GM13976 (cell line): ENCODE results near the gene ARHGAP26.
A peak's percentile ranks its signal among the peaks of the same experiment; 100 is the strongest.

Experiments used
- DNase-seq: peaks from one replicate; pipeline ENCODE4 v3.0.0; 2012; ENCODE audit warnings: low spot score
- CTCF ChIP-seq: IDR thresholded peaks from 2 replicates; pipeline ENCODE4 v1.5.1; 2012; ENCODE audit warnings: borderline replicate concordance, mild to moderate bottlenecking; ENCODE audit not compliant: insufficient read depth; ENCODE audit errors: extremely low read depth, missing control alignments, control extremely low read depth
- in situ Hi-C: fragments of 300-500 bp; cut with MboI; formaldehyde crosslinking; loops from one replicate; pipeline ENCODE4 v1.12.0; 2022; ENCODE audit warnings: low sequenced_read_pairs, mixed read lengths, inconsistent platforms; ENCODE audit not compliant: unreplicated experiment

ARHGAP26 gene

GRCh38 chr5:143014017-143014651 is 244.0 kb downstream of the ARHGAP26 start:
- DNase-seq: no peak
- TF ChIP-seq CTCF: peak; percentile 41
- in situ Hi-C loops: loop anchor here (25.0 kb wide), 1 partner anchor 798 kb away; the partner anchor contains the start of gene HMHB1

GRCh38 chr5:143016777-143017516 is 246.8 kb downstream of the ARHGAP26 start:
- DNase-seq: peak; percentile 43
- in situ Hi-C loops: loop anchor here (25.0 kb wide), 1 partner anchor 795 kb away; the partner anchor contains the start of gene HMHB1
- peak; percentile 40 for TF ChIP-seq CTCF

GRCh38 chr5:143017541-143017940 is 247.4 kb downstream of the ARHGAP26 start:
- DNase-seq: no peak
- in situ Hi-C loops: loop anchor here (25.0 kb wide), 1 partner anchor 795 kb away; the partner anchor contains the start of gene HMHB1
- no peak for TF ChIP-seq CTCF

GRCh38 chr5:143017992-143018391 is 247.8 kb downstream of the ARHGAP26 start:
- DNase-seq: no peak
- no peak for TF ChIP-seq CTCF
- in situ Hi-C loops: loop anchor here (25.0 kb wide), 1 partner anchor 794 kb away; the partner anchor contains the start of gene HMHB1

- peak; percentile 40 for DNase-seq
- in situ Hi-C loops: loop anchor here (25.0 kb wide), 1 partner anchor 793 kb away; the partner anchor contains the start of gene HMHB1
- TF ChIP-seq CTCF: no peak
Measured at GRCh38 chr5:143019157-143019556, 249.0 kb downstream of the ARHGAP26 start.

GRCh38 chr5:143019614-143020515 is 249.7 kb downstream of the ARHGAP26 start:
- no peak for TF ChIP-seq CTCF
- DNase-seq: peak; percentile 72
- in situ Hi-C loops: loop anchor here (5.0 to 25.0 kb wide), 3 partner anchors 37 to 792 kb away; partner anchors contain the start of gene HMHB1
